ENCODE measurements around the gene AGAP5. TPM values are rescaled to one million over a fixed set of nuclear protein-coding genes. Genes with fewer than 3 reads are reported as not detected.
"Not testable (repeated sequence)": the region's sequence is repeated elsewhere in the genome, so short reads cannot be mapped to it uniquely, and the experiment has no call there.

The AGAP5 gene
- total RNA-seq, 4 donors from 2014 or later, result 4.3 to 8.8 (median 5.4) TPM

GRCh38 chr10:73689596-73689995 lies 8.3 kb downstream of the AGAP5 start:
- DNase-seq (ENCODE audit: low spot score); ATAC-seq (ENCODE audit: low FRiP score): not testable (repeated sequence)

GRCh38 chr10:73687641-73688040 lies 10.3 kb downstream of the AGAP5 start:
- not testable (repeated sequence) for DNase-seq (ENCODE audit: low spot score)

GRCh38 chr10:73674546-73674945 lies 23.4 kb downstream of the AGAP5 start:
- not testable (repeated sequence) for DNase-seq (ENCODE audit: low spot score); ATAC-seq (ENCODE audit: low FRiP score)

More at GRCh38 chr10:73687641-73688040, 10.3 kb downstream of the AGAP5 start:
- ATAC-seq (ENCODE audit: low FRiP score), result not testable (repeated sequence)

GRCh38 chr10:73668378-73668777 lies 29.5 kb downstream of the AGAP5 start:
- not testable (repeated sequence) for ATAC-seq (ENCODE audit: low FRiP score); DNase-seq (ENCODE audit: low spot score)

GRCh38 chr10:73666153-73666809 lies 31.6 kb downstream of the AGAP5 start:
- ATAC-seq (ENCODE audit: low FRiP score); DNase-seq (ENCODE audit: low spot score): not testable (repeated sequence)

GRCh38 chr10:73665581-73665980 lies 32.3 kb downstream of the AGAP5 start:
- not testable (repeated sequence) for ATAC-seq (ENCODE audit: low FRiP score); DNase-seq (ENCODE audit: low spot score)

- not testable (repeated sequence) for DNase-seq (ENCODE audit: low spot score); ATAC-seq (ENCODE audit: low FRiP score)
Measured at GRCh38 chr10:73664156-73665040, 33.5 kb downstream of the AGAP5 start.

- ATAC-seq (ENCODE audit: low FRiP score); DNase-seq (ENCODE audit: low spot score): not testable (repeated sequence)
Measured at GRCh38 chr10:73663621-73664020, 34.3 kb downstream of the AGAP5 start.

- DNase-seq (ENCODE audit: low spot score); ATAC-seq (ENCODE audit: low FRiP score): not testable (repeated sequence)
Measured at GRCh38 chr10:73662705-73663104, 35.2 kb downstream of the AGAP5 start.

GRCh38 chr10:73655990-73656298 lies 42.0 kb downstream of the AGAP5 start, which contains the start of gene SYNPO2L:
Gene SYNPO2L (minus strand): TSS chr10:73656029. CDS start chr10:73655922, 107 bp downstream.
- no peak for ATAC-seq (ENCODE audit: low FRiP score)
- no peak for DNase-seq (ENCODE audit: low spot score)
- no peak for TF ChIP-seq CTCF (IDR thresholded peaks at IDR 0.05)

GRCh38 chr10:73655257-73655989 lies 42.5 kb downstream of the AGAP5 start:
- ATAC-seq (ENCODE audit: low FRiP score) (no peak), DNase-seq (ENCODE audit: low spot score) (no peak)
- TF ChIP-seq CTCF (IDR thresholded peaks at IDR 0.05), result no peak

Measured in omental fat pad (tissue), 4 donors.